HG03439 (cell line): ENCODE measurements around the gene CC2D1A.

Source experiments
- ATAC-seq: cut with Tn5 transposase; IDR thresholded peaks from one replicate; pipeline ENCODE4 v1.9.1; 2021; ENCODE audit warnings: mild to moderate bottlenecking, moderate library complexity; ENCODE audit not compliant: unreplicated experiment

Gene CC2D1A

DNA sequence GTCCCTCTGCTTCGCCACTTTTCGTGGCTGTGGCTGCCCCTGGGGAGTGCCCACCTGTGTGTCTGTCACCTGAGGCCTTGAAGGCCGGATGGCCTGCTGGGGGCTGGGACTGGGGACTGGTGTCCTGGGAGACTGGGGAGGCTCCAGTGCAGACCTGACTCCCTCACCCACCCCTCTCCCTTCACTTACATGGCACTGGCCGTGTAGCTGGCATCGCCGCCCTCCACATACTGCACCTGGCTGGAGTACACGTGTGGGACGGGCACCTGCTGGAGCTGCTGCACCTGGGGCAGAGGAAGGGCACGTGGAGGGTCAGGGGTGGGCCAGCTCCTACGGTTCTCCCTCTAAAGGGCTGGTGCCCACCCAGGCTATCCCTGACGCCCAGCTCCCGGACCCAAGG, 71.8 kb downstream of the CC2D1A start:
- ATAC-seq = no peak

DNA sequence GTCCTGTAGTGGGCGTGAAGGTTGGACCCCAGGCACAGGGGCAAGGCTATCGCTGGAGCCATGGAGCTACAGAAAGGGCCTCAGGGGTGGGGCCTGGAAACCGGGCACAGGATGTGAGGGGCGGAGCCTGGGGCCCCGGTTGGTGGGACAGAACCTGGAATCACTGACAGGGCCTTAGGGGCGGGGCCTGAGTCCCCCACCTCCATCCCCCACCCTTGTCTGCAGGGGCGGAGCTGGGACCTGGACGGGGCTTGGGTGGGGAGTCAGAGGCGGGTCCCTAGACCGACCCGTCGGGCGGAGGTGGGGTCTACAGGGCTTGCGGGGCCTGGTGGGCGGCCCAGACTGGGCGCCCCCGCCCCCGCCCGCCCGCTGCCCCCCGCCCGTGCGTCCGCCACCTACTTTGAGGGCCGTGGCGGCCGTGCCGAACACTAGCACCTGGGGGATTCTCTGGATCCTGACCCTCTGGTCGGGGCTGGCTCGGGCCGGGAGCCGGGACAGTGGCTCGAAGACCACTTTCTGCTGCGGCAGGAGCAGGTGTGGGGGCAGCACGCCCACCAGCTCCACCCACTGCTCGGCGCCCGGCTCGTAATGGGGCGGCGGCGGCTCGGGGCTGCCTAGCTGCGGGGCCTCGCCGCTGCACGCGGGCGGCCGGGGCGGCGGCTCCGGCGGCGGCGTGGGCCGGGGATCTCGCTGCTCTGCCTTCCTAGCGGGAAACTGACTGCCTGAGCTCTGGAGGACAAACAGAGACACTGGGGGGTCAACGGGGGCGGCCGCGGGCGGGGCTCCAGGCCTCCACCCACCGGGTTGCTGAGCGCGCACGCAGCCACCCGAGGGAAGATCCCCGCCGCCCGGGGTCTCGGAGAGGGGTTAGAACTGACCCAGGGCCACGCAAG, 72.6 kb downstream of the CC2D1A start:
- ATAC-seq = no peak

DNA sequence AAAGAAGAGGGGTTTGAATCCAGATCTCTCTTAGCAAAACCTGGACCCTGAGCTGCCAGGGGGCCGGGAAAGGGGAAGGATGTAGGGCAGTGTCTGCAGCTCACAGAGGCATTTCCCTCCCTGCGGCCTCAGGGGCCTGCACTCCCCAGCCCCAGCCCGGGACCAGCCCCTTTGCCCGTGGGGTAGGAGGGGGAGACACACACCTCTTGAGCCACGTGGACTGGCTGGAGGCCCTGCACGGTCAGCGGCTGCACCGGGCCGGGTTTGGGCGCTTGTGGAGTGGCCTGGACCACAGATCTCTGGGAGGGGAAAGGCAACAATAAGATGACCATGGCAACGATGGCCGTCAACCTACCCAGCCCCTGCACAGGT, 73.2 kb downstream of the CC2D1A start:
- no peak for ATAC-seq

DNA sequence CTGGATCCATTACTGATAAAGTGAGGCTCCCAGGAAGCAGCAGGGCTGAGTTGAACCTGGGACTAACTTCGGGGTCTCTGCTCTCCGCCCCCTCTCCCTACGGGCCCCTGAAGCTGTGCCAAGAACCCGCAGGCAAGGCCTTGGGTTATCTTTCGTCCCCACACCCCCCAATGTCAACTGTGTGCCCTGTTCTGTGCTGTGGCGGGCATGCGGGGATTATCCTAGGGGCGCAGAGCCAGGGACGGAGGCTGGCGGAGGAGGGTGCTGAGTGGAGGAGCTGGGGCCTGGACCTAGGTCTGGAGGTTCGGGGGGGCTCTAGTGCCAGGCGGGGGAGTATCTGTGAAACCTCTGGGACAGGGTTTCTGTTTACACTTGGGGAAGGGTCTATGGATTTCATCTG, 73.7 kb downstream of the CC2D1A start:
- no peak for ATAC-seq

DNA sequence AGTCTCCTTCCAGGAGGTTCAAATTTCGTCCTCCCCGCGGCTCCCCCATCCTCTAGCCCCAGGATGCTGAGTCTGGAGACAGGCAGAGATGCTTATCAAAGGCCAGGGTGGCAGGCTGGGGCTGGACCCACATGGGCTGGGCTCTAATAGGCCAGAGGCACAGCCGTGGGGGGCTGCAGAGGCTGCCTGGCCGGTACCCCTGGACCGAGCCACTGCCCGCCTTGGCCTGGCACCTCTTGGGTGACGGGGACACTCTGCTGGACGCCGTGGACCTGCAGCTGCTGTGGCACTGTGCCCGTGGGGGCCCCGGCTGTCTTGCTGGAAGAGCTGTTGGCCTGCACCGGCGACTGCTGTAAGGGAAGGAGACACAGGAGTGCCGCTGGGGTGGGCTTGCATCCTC, 74.3 kb downstream of the CC2D1A start:
- ATAC-seq = no peak
